HCT116 (cell line): ENCODE measurements around the gene NARS2. TPM values are rescaled to one million over a fixed set of nuclear protein-coding genes. Genes with fewer than 3 reads are reported as not detected.

Experiments used
- ATAC-seq: fragments of 200-7000 bp; cut with Tn5 transposase; 2 replicates; pipeline ENCODE4 v1.9.1; 2020; ENCODE audit warnings: mild to moderate bottlenecking, moderate library complexity
- BruUV-seq: library from RNA; stranded (reverse); fragments of 400-500 nt; replicated peaks from 2 replicates; lab custom pipeline; 2021; lab: Mats Ljungman, UMichigan
- CTCF ChIA-PET: fragments of 300-600 bp; sonication (Branson Sonifier 250); formaldehyde crosslinking; loops from one replicate; lab custom pipeline; 2021; ENCODE audit warnings: antibody characterized with exemption; lab: Charles Lee
- POLR2A ChIA-PET: fragments of 300-600, 350-600 bp; sonication (Branson Sonifier 250); formaldehyde crosslinking; loops from one replicate; lab custom pipeline; 2021; ENCODE audit warnings: antibody characterized with exemption; lab: Charles Lee
- RAD21 ChIA-PET, 2 experiments: fragments of 300-600 bp; sonication (Branson Sonifier 250); formaldehyde crosslinking; loops; one replicate each; lab custom pipeline; 2023; ENCODE audit warnings: low total read pairs in 2 of 2; ENCODE audit not compliant: uncharacterized antibody in 2 of 2, unreplicated experiment in 2 of 2, low non-redundant PET in 1 of 2; lab: Charles Lee
- DNase-seq: peaks from one replicate; pipeline ENCODE4 v3.0.0-alpha.2; 2010; ENCODE audit warnings: low read depth, low spot score
- H2AFZ ChIP-seq: fragments of 200-600 bp; shearing (Covaris generic), sonication (generic); 2 replicates; pipeline ENCODE4 v1.6.1; 2017; ENCODE audit warnings: low read depth, mixed run types, mixed read lengths, antibody characterized with exemption, low read length; ENCODE audit not compliant: poor library complexity, severe bottlenecking
- H3K27ac ChIP-seq: 2 replicates; pipeline ENCODE4 v1.5.1; 2012; ENCODE audit warnings: low read depth, low read length
- H3K27me3 ChIP-seq: fragments of 200-600 bp; sonication (generic); 2 replicates; pipeline ENCODE4 v1.6.1; 2016; ENCODE audit warnings: mixed run types, low read length, mixed read lengths; ENCODE audit not compliant: insufficient read depth
- H3K36me3 ChIP-seq, 2 experiments: fragments of 200-500 bp in 1 of 2; fragments of 200-600 bp in 1 of 2; sonication (Bioruptor generic) in 1 of 2; sonication (generic) in 1 of 2; 2 replicates each; pipeline versions ENCODE4 v1.5.1 to v1.6.1; 2014 to 2016; ENCODE audit warnings: low read length in 2 of 2, inconsistent platforms in 1 of 2, mixed read lengths in 1 of 2, mixed run types in 1 of 2; ENCODE audit not compliant: insufficient read depth in 2 of 2, control insufficient read depth in 1 of 2
- H3K4me1 ChIP-seq, 2 experiments: fragments of 200-600 bp in 1 of 2; sonication (generic) in 1 of 2; 2 replicates each; pipeline versions ENCODE4 v1.5.1 to v1.6.1; 2012 to 2017; ENCODE audit warnings: low read length in 2 of 2, inconsistent platforms in 1 of 2, mild to moderate bottlenecking in 1 of 2, mixed read lengths in 1 of 2, mixed run types in 1 of 2, moderate library complexity in 1 of 2; ENCODE audit not compliant: insufficient read depth in 2 of 2, control insufficient read depth in 1 of 2
- H3K4me2 ChIP-seq: fragments of 200-600 bp; sonication (generic); 2 replicates; pipeline ENCODE4 v1.6.1; 2017; ENCODE audit warnings: mixed run types, low read length, mixed read lengths
- H3K4me3 ChIP-seq, 2 experiments: fragments of 200-600 bp in 1 of 2; sonication (generic) in 1 of 2; replicated peaks in 1 of 2; 2 replicates each; pipeline ENCODE4 v1.5.1; 2011 to 2016; ENCODE audit warnings: low read length in 2 of 2, control low read depth in 1 of 2, low read depth in 1 of 2, mild to moderate bottlenecking in 1 of 2, mixed read lengths in 1 of 2, mixed run types in 1 of 2
- H3K79me2 ChIP-seq: fragments of 200-600 bp; sonication (generic); 2 replicates; pipeline ENCODE4 v1.6.1; 2017; ENCODE audit warnings: mild to moderate bottlenecking, mixed run types, low read length, moderate library complexity, mixed read lengths; ENCODE audit not compliant: insufficient read depth
- H3K9ac ChIP-seq: fragments of 200-600 bp; sonication (generic); 2 replicates; pipeline ENCODE4 v1.6.1; 2016; ENCODE audit warnings: low read length, mixed read lengths
- H3K9me2 ChIP-seq: fragments of 200-600 bp; sonication (generic), shearing (Covaris generic); 2 replicates; pipeline ENCODE4 v1.6.1; 2017; ENCODE audit warnings: mixed run types, mild to moderate bottlenecking, moderate library complexity; ENCODE audit not compliant: insufficient read depth
- H3K9me3 ChIP-seq, 2 experiments: fragments of 200-500 bp in 1 of 2; fragments of 200-600 bp in 1 of 2; sonication (Bioruptor generic) in 1 of 2; sonication (generic) in 1 of 2; 2 replicates each; pipeline ENCODE4 v1.6.1; 2014 to 2017; ENCODE audit warnings: low read length in 2 of 2, mixed read lengths in 2 of 2, inconsistent platforms in 1 of 2, low read depth in 1 of 2, mild to moderate bottlenecking in 1 of 2, mixed run types in 1 of 2, moderate library complexity in 1 of 2; ENCODE audit not compliant: control insufficient read depth in 1 of 2, insufficient read depth in 1 of 2
- H4K20me1 ChIP-seq: fragments of 200-600 bp; sonication (generic), shearing (Covaris generic); 2 replicates; pipeline ENCODE4 v1.6.1; 2017; ENCODE audit warnings: mixed run types, mild to moderate bottlenecking, moderate library complexity; ENCODE audit not compliant: insufficient read depth
- CEBPB ChIP-seq: IDR thresholded peaks from 2 replicates; pipeline ENCODE4 v1.6.1; 2012; ENCODE audit warnings: low read depth
- EZH2 ChIP-seq: fragments of 200-600 bp; sonication (generic); IDR thresholded peaks from 2 replicates; pipeline ENCODE4 v1.6.1; 2017; ENCODE audit warnings: antibody characterized with exemption, mixed run types
- EZH2phosphoT487 ChIP-seq: fragments of 200-600 bp; IDR thresholded peaks from 2 replicates; pipeline ENCODE4 v1.6.1; 2018; ENCODE audit warnings: antibody characterized with exemption, borderline replicate concordance
- JUND ChIP-seq: IDR thresholded peaks from 2 replicates; pipeline ENCODE4 v1.6.1; 2012
- MAX ChIP-seq: IDR thresholded peaks from 2 replicates; pipeline ENCODE4 v1.6.1; 2012
- POLR2AphosphoS5 ChIP-seq: IDR thresholded peaks from 2 replicates; pipeline ENCODE4 v1.6.1; 2011; ENCODE audit warnings: mild to moderate bottlenecking, low read depth, low read length, moderate library complexity
- RAD21 ChIP-seq: IDR thresholded peaks from 2 replicates; pipeline ENCODE4 v1.6.1; 2012; ENCODE audit warnings: low read depth, mild to moderate bottlenecking
- REST ChIP-seq: IDR thresholded peaks from 2 replicates; pipeline ENCODE4 v1.6.1; 2012; ENCODE audit warnings: low read depth
- SP1 ChIP-seq: IDR thresholded peaks from 2 replicates; pipeline ENCODE4 v1.6.1; 2012; ENCODE audit warnings: low read depth
- YY1 ChIP-seq: IDR thresholded peaks from 2 replicates; pipeline ENCODE4 v1.6.1; 2011; ENCODE audit warnings: low read length, low read depth, moderate library complexity, mild to moderate bottlenecking; ENCODE audit not compliant: insufficient replicate concordance; ENCODE audit errors: extremely low read depth
- ZFX ChIP-seq: fragments of 450-650 bp; IDR thresholded peaks from 2 replicates; pipeline ENCODE4 v1.6.1; 2017
- ZNF274 ChIP-seq: fragments of 200-500 bp; sonication (Bioruptor generic); IDR thresholded peaks from 2 replicates; pipeline ENCODE4 v1.6.1; 2014; ENCODE audit warnings: mild to moderate bottlenecking, low read depth, low read length, inconsistent platforms
- intact Hi-C: fragments of 100-400 bp; cut with micrococcal nuclease; formaldehyde crosslinking; loops from 2 replicates; pipeline ENCODE4 v1.10.0; 2022
- total RNA-seq: library from RNA; stranded (reverse); gene quantifications from one replicate; pipeline ENCODE4 v1.2.1, GENCODE V29; 2021; ENCODE audit not compliant: unreplicated experiment
- TF ChIP-seq, protein P1 (sequence below): IDR thresholded peaks from 2 replicates; pipeline ENCODE4 v1.6.1; 2011; ENCODE audit warnings: mild to moderate bottlenecking, low read length, moderate library complexity; ENCODE audit not compliant: insufficient replicate concordance; ENCODE audit errors: extremely low read depth

Gene NARS2
- total RNA-seq, 1 experiment from 2014 or later = 26.0 TPM

- no peak for ATAC-seq
- Histone ChIP-seq H3K4me1 (no peaks in the 10 kb centered on the region), H3K27ac (no peak overlapping the region), H3K4me2 (no peak overlapping the region), H3K36me3 (no peaks in the 10 kb centered on the region), H3K27me3 (no peaks in the 10 kb centered on the region), H2AFZ (no peak overlapping the region), H3K9ac (no peak overlapping the region), H3K9me3 (no peaks in the 10 kb centered on the region), H3K4me3 (no peak overlapping the region), H3K79me2 (no peaks in the 10 kb centered on the region), H3K9me2 (no peaks in the 10 kb centered on the region), H4K20me1 (no peaks in the 10 kb centered on the region)
- POLR2A ChIA-PET = no interaction called here
- no TSS peak for BruUV-seq
- intact Hi-C loops = no loop called here
- RAD21 ChIA-PET = no interaction called here
- DNase-seq = no peak
- CTCF ChIA-PET = no interaction called here
- TF ChIP-seq POLR2AphosphoS5 (no peak), RAD21 (no peak), REST (no peak), CEBPB (no peak), SP1 (no peak)
These were observed 20.9 kb upstream of the NARS2 start for GRCh38 chr11:78595436-78596130.

DNA sequence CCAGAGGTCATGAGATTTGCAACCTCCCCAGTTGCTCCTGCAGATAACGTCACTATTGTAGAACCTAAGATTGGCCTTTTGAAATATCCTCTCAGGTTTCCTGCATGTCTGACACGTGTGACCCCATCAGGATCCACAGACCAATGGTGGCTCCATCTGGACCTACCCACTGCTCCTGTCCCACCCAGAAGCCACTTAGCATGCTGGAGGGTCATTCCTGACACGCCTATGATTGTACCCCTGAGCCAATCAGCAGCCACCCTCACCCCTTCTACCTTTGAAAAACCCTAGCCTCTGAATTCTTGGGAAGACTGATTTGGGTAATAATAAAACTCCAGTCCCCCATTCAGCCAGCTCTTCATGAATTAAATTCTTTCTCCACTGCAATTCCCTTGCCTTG, 20.1 kb upstream of the NARS2 start:
- RAD21 ChIA-PET = no interaction called here
- POLR2A ChIA-PET = no interaction called here
- Histone ChIP-seq H2AFZ (no peak overlapping the region), H3K27ac (no peak overlapping the region), H4K20me1 (no peaks in the 10 kb centered on the region), H3K9me2 (no peaks in the 10 kb centered on the region), H3K27me3 (no peaks in the 10 kb centered on the region), H3K36me3 (no peaks in the 10 kb centered on the region), H3K79me2 (no peaks in the 10 kb centered on the region), H3K9me3 (no peaks in the 10 kb centered on the region), H3K4me3 (no peak overlapping the region), H3K4me1 (no peaks in the 10 kb centered on the region), H3K9ac (no peak overlapping the region), H3K4me2 (no peak overlapping the region)
- intact Hi-C loops = no loop called here
- CTCF ChIA-PET = no interaction called here
- ATAC-seq = no peak
- TF ChIP-seq, protein P1, sequence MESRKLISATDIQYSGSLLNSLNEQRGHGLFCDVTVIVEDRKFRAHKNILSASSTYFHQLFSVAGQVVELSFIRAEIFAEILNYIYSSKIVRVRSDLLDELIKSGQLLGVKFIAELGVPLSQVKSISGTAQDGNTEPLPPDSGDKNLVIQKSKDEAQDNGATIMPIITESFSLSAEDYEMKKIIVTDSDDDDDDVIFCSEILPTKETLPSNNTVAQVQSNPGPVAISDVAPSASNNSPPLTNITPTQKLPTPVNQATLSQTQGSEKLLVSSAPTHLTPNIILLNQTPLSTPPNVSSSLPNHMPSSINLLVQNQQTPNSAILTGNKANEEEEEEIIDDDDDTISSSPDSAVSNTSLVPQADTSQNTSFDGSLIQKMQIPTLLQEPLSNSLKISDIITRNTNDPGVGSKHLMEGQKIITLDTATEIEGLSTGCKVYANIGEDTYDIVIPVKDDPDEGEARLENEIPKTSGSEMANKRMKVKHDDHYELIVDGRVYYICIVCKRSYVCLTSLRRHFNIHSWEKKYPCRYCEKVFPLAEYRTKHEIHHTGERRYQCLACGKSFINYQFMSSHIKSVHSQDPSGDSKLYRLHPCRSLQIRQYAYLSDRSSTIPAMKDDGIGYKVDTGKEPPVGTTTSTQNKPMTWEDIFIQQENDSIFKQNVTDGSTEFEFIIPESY = no peak
- no peak for TF ChIP-seq JUND
- TF ChIP-seq EZH2phosphoT487 = no peak
- no peak for TF ChIP-seq RAD21
- TF ChIP-seq ZFX = no peak
- no peak for TF ChIP-seq YY1
- TF ChIP-seq EZH2 = no peak
- TF ChIP-seq POLR2AphosphoS5 = no peak
- TF ChIP-seq MAX = no peak
- no peak for TF ChIP-seq ZNF274
- no TSS peak for BruUV-seq
- DNase-seq = no peak
